PC-9 (cell line): ENCODE data around the gene POMP.

Experiments
- EZH2 ChIP-seq: fragments of 200-600 bp; sonication (generic); IDR thresholded peaks from 2 replicates; pipeline ENCODE4 v1.8.0; 2017; ENCODE audit warnings: antibody characterized with exemption, low read depth
- TF ChIP-seq, protein P1 (sequence below): fragments of 200-600 bp; sonication (generic); conservative IDR thresholded peaks from 2 replicates; pipeline ENCODE4 v1.6.1; 2017; ENCODE audit warnings: mixed run types, antibody characterized with exemption, mild to moderate bottlenecking, moderate library complexity

DNA sequence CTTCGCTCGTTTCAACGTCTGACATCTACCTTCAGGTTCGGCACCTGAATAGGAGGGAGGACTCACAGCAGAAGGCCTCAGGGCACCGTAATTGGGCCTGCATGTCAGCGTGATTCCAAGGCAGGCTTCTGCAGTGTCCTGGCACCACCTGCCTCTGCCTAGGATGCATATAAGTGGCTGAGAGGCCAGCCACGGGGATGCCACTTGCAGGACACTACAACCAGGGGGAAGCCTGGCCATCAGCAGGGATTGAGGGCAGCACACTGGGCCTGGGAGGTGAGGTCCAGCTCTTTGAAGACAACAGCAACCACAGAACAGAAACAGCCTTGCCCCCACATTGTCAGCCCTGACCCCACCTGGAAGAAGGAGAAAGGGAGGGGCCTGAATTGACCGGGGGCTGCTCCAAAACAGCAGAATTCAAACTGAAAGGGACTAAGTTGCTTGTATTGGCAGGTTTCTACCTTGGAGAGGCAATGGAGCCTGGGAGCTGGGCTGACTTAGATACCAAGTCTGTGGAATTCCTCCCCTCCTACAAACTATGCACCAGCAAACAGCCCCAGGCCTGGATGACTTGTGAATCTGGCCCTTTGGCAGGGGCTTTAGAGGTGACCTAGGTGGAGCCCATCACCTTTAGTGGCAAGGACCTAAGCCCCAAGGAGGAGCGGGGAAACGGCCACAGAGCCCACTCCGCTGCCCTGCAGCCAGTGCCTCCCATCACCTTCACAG, 34.1 kb upstream of the POMP start:
- TF ChIP-seq, protein P1, sequence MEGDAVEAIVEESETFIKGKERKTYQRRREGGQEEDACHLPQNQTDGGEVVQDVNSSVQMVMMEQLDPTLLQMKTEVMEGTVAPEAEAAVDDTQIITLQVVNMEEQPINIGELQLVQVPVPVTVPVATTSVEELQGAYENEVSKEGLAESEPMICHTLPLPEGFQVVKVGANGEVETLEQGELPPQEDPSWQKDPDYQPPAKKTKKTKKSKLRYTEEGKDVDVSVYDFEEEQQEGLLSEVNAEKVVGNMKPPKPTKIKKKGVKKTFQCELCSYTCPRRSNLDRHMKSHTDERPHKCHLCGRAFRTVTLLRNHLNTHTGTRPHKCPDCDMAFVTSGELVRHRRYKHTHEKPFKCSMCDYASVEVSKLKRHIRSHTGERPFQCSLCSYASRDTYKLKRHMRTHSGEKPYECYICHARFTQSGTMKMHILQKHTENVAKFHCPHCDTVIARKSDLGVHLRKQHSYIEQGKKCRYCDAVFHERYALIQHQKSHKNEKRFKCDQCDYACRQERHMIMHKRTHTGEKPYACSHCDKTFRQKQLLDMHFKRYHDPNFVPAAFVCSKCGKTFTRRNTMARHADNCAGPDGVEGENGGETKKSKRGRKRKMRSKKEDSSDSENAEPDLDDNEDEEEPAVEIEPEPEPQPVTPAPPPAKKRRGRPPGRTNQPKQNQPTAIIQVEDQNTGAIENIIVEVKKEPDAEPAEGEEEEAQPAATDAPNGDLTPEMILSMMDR = no peak
- no peak for TF ChIP-seq EZH2
